ENCODE measurements around the gene WHRN. TPM values are rescaled to one million over a fixed set of nuclear protein-coding genes. Genes with fewer than 3 reads are reported as not detected.
A peak's percentile ranks its signal among the peaks of the same experiment; 100 is the strongest.

WHRN gene
- total RNA-seq, 1 experiment from 2014 or later: 24.3 TPM

GRCh38 chr9:114460513-114461199, 44.6 kb downstream of the WHRN start:
- Mint-ChIP-seq H3K36me3 (peaks cover 3% of the 10 kb centered on the region; the same call in 1 of the 2 replicates), H3K27ac (no peak overlapping the region), H3K4me1 (peaks cover 21% of the 10 kb centered on the region), H3K27me3 (ENCODE audit: low read depth) (no peaks in the 10 kb centered on the region), H3K9me3 (no peaks in the 10 kb centered on the region), H3K4me3 (no peak overlapping the region)
- CTCF ChIA-PET: interaction anchor here (1.2 to 1.8 kb wide), 2 partner anchors 55 to 193 kb away, joined by 4 to 6 read pairs; no protein-coding TSS in a partner anchor
- POLR2A ChIA-PET: no interaction called here
- ATAC-seq: no peak; the same call in 1 of the 2 replicates
- DNase-seq (ENCODE audit: low spot score): no peak
- TF ChIP-seq ERG (CRISPR knock-in tag; IDR thresholded peaks at IDR 0.05): no peak
- TF ChIP-seq TEAD1 (CRISPR knock-in tag; IDR thresholded peaks at IDR 0.05): no peak
- TF ChIP-seq ZNF423 (CRISPR knock-in tag; IDR thresholded peaks at IDR 0.05): peak; percentile 39; the same call in 1 of the 2 replicates
- no peak for TF ChIP-seq NFYB (CRISPR knock-in tag; conservative IDR thresholded peaks at IDR 0.05; ENCODE audit: low read depth)
- no peak for TF ChIP-seq CDX4 (CRISPR knock-in tag; IDR thresholded peaks at IDR 0.05; ENCODE audit: borderline replicate concordance)
- no peak for TF ChIP-seq GABPB1 (CRISPR knock-in tag; IDR thresholded peaks at IDR 0.05)
- no peak for TF ChIP-seq TEAD4 (CRISPR knock-in tag; IDR thresholded peaks at IDR 0.05)
- no peak for TF ChIP-seq AFF4 (CRISPR knock-in tag; IDR thresholded peaks at IDR 0.05; ENCODE audit: borderline replicate concordance)

GRCh38 chr9:114459464-114459863, 45.8 kb downstream of the WHRN start:
- no peak for DNase-seq (ENCODE audit: low spot score)
- CTCF ChIA-PET: interaction anchor here (0.6 to 1.8 kb wide), 2 partner anchors 54 to 207 kb away, joined by 3 to 4 read pairs; no protein-coding TSS in a partner anchor
- no peak for TF ChIP-seq MYBL2 (CRISPR knock-in tag; IDR thresholded peaks at IDR 0.05)
- TF ChIP-seq ZNF317 (CRISPR knock-in tag; IDR thresholded peaks at IDR 0.05; ENCODE audit: borderline replicate concordance, low read depth): no peak
- TF ChIP-seq USF1 (CRISPR knock-in tag; IDR thresholded peaks at IDR 0.05): no peak
- no peak for TF ChIP-seq JUN (CRISPR knock-in tag; IDR thresholded peaks at IDR 0.05)
- TF ChIP-seq NFYB (CRISPR knock-in tag; conservative IDR thresholded peaks at IDR 0.05; ENCODE audit: low read depth): no peak
- TF ChIP-seq FOXK1 (CRISPR knock-in tag; IDR thresholded peaks at IDR 0.05): no peak
- TF ChIP-seq ATF2 (CRISPR knock-in tag; IDR thresholded peaks at IDR 0.05; ENCODE audit: borderline replicate concordance, low read depth): no peak

More at GRCh38 chr9:114459464-114459863, 45.8 kb downstream of the WHRN start:
- Mint-ChIP-seq H3K27me3 (ENCODE audit: low read depth) (no peaks in the 10 kb centered on the region), H3K4me1 (peaks cover 21% of the 10 kb centered on the region), H3K9me3 (peaks cover 1% of the 10 kb centered on the region; the same call in 1 of the 2 replicates), H3K36me3 (peaks cover 3% of the 10 kb centered on the region; the same call in 1 of the 2 replicates), H3K4me3 (no peak overlapping the region), H3K27ac (no peak overlapping the region)
- no peak for ATAC-seq
- POLR2A ChIA-PET: no interaction called here
